Chondrocyte (in vitro differentiated cells): ENCODE data around the gene RCSD1. TPM values are rescaled to one million over a fixed set of nuclear protein-coding genes. Genes with fewer than 3 reads are reported as not detected.

Experiments
- DNase-seq: peaks from one replicate; pipeline ENCODE4 v3.0.0; 2021; ENCODE audit warnings: mixed read lengths, low spot score
- H3K27ac Mint-ChIP-seq: one replicate; pipeline ENCODE4 v1.8.0; 2021; ENCODE audit warnings: mild to moderate bottlenecking, moderate library complexity, mixed read lengths; ENCODE audit not compliant: unreplicated experiment
- H3K27me3 Mint-ChIP-seq: 2 replicates; pipeline ENCODE4 v1.8.0; 2021; ENCODE audit warnings: low read depth, mixed read lengths
- H3K36me3 Mint-ChIP-seq: 2 replicates; pipeline ENCODE4 v1.8.0; 2021; ENCODE audit warnings: low read depth, mixed read lengths
- H3K4me1 Mint-ChIP-seq: 2 replicates; pipeline ENCODE4 v1.8.0; 2021; ENCODE audit warnings: low read depth, mild to moderate bottlenecking, mixed read lengths
- H3K4me3 Mint-ChIP-seq: one replicate; pipeline ENCODE4 v1.8.0; 2021; ENCODE audit warnings: mild to moderate bottlenecking, moderate library complexity, mixed read lengths; ENCODE audit not compliant: unreplicated experiment
- H3K9me3 Mint-ChIP-seq: 2 replicates; pipeline ENCODE4 v1.8.0; 2021; ENCODE audit warnings: low read depth, mixed read lengths
- total RNA-seq: library from RNA; stranded (reverse); gene quantifications from 3 replicates; pipeline ENCODE4 v1.2.1, GENCODE V29; 2021
- TF ChIP-seq, protein P1 (sequence below): fragments of 200-600 bp; sonication (generic); IDR thresholded peaks from 2 replicates; pipeline ENCODE4 v1.5.0; 2021; ENCODE audit warnings: antibody characterized with exemption, mild to moderate bottlenecking, moderate library complexity

The RCSD1 gene
- total RNA-seq, 1 donor from 2014 or later, result 1.1 TPM

DNA sequence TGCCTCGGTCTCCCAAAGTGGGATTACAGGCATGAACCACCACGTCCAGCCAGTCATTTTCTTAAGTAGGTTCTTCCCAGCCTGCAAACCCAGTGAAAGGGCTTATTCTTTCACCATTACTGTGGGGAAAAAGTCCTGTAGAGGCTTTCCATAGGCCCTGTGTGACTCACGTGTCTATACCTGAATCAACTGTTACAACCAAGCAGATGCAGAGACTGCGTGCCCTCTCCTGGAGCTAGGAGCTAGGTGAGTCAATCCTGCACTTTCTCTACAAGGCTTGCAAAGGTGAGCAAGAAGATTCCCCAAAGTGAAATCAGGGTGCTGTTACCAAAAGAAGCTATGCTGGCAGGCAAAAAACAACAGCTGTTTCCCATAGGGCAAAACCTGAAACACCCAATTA lies 77.9 kb downstream of the RCSD1 start:
- Mint-ChIP-seq H3K4me1 (peaks cover 27% of the 10 kb centered on the region), H3K27ac (no peak overlapping the region), H3K36me3 (no peaks in the 10 kb centered on the region), H3K27me3 (peaks cover under 1% of the 10 kb centered on the region), H3K4me3 (no peak overlapping the region), H3K9me3 (no peaks in the 10 kb centered on the region)
- TF ChIP-seq, protein P1, sequence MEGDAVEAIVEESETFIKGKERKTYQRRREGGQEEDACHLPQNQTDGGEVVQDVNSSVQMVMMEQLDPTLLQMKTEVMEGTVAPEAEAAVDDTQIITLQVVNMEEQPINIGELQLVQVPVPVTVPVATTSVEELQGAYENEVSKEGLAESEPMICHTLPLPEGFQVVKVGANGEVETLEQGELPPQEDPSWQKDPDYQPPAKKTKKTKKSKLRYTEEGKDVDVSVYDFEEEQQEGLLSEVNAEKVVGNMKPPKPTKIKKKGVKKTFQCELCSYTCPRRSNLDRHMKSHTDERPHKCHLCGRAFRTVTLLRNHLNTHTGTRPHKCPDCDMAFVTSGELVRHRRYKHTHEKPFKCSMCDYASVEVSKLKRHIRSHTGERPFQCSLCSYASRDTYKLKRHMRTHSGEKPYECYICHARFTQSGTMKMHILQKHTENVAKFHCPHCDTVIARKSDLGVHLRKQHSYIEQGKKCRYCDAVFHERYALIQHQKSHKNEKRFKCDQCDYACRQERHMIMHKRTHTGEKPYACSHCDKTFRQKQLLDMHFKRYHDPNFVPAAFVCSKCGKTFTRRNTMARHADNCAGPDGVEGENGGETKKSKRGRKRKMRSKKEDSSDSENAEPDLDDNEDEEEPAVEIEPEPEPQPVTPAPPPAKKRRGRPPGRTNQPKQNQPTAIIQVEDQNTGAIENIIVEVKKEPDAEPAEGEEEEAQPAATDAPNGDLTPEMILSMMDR, result no peak
- DNase-seq, result no peak

DNA sequence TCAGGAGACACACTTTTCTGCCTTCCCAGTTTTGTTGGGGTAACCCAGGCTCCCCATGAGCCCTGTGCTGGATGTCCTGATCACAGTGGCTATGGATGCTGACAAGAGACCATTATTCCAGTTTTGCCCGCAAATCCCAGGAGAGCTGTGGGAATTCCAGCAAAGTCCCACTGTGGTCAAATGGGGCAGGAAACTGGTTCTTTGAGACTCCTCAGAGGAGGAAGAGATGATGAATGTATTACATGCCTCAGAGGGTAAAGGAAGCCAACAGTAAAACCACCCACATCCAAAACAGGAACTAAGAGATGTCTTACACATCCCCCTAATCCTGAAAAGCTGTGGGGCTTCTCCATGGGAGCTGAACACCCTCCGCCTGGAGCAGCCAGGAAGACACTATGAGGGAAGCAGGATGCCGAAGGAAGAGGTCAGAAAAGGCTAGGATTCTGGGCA lies 78.9 kb downstream of the RCSD1 start:
- Mint-ChIP-seq H3K36me3 (no peaks in the 10 kb centered on the region), H3K4me3 (no peak overlapping the region)
- TF ChIP-seq, protein P1, result no peak

DNA sequence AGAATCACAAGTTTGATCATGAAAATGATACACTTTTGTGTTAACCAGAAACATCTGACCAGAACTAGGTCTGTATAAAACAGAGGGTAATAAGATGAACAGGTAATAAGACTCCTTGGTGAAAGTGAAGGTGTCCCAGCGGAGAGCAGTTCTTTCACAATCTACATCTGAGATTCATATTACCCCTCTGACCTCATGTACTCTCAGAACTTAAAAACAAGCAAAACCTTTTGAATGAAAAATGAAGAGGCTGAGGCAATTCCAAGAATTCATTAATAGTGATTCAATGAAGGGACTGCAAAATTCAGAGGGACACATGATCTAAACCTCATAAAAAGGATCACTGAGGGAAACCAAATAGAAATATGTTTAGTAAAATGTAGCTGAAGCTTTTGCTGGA lies 80.8 kb downstream of the RCSD1 start:
- DNase-seq, result no peak
- Mint-ChIP-seq H3K9me3 (no peaks in the 10 kb centered on the region), H3K4me3 (no peak overlapping the region), H3K36me3 (no peaks in the 10 kb centered on the region), H3K27ac (no peak overlapping the region), H3K27me3 (no peaks in the 10 kb centered on the region), H3K4me1 (peaks cover 28% of the 10 kb centered on the region)
- TF ChIP-seq, protein P1, result no peak

More for the DNA sequence above, 78.9 kb downstream of the RCSD1 start:
- DNase-seq, result no peak
- no peaks in the 10 kb centered on the region for H3K27me3 Mint-ChIP-seq
- no peaks in the 10 kb centered on the region for H3K9me3 Mint-ChIP-seq
- no peak overlapping the region for H3K27ac Mint-ChIP-seq
- peaks cover 35% of the 10 kb centered on the region for H3K4me1 Mint-ChIP-seq

DNA sequence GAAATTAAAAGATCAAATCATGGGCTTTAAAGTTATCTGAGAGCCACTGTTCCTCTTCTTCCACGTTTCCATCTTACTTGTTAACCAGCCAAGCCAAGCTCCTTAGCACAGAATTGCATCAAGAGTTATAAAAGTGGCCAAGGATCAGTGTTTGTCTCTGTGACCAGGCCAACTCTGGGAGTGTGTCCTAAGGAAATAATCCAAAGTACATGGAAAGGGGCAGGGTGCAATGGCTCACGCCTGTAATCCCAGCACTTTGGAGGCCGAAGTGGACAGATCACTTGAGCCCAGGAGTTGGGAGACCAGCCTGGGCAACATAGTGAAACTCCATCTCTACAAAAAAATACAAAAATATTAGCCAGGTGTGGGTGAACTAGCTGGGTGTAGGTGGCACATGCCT lies 81.8 kb downstream of the RCSD1 start:
- Mint-ChIP-seq H3K36me3 (no peaks in the 10 kb centered on the region), H3K4me1 (peaks cover 19% of the 10 kb centered on the region), H3K9me3 (no peaks in the 10 kb centered on the region), H3K27me3 (no peaks in the 10 kb centered on the region), H3K4me3 (no peak overlapping the region), H3K27ac (no peak overlapping the region)
- TF ChIP-seq, protein P1, result no peak
- no peak for DNase-seq

DNA sequence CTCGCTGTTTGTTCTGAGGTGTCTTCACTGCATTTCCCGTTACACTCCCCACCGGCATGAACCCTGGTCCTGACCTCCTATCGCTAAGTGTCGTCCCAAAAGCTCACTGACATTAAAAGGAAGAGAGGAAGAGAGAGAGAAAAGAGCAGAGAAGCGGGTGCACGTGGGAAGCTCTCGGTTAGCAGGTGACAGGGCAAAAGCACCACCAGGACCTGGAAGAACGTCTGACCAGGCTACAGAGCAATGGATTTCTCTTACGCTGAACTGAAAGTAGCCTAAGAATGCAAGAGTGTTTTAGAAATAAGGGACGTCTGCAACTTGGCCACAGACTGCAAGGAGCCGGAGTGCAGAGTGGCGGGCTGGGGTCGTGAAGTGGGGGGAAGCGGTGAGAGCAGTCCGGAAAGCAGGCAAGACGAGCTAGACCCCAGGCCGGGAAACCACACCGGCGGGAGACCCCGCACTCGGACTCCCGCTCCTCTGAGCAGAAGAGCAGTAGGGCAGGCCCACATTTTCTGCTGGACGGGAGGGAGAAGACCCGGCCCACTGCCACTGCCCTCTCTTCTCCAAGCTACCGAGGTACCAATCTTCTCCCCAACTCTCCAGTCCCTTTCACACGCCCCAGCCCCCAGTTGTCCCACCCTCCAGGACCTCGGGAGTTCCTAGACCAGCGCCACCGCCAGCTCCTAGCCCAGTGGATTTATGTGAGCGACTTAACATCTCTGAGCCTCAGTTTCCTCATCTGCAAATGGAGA lies 83.5 kb downstream of the RCSD1 start:
- DNase-seq, result no peak
- Mint-ChIP-seq H3K9me3 (no peaks in the 10 kb centered on the region), H3K4me3 (peak overlapping the region; percentile 85), H3K36me3 (no peaks in the 10 kb centered on the region), H3K27me3 (no peaks in the 10 kb centered on the region), H3K4me1 (peaks cover 16% of the 10 kb centered on the region), H3K27ac (peak overlapping the region; percentile 79)
- TF ChIP-seq, protein P1, result no peak
